K562 (cell line): Measurements from ENCODE around the gene LDB2. TPM values are rescaled to one million over a fixed set of nuclear protein-coding genes. Genes with fewer than 3 reads are reported as not detected.

Source experiments
- ATAC-seq: fragments of 200-7000 bp; cut with Tn5 transposase; 3 replicates; pipeline ENCODE4 v1.9.1; 2020; ENCODE audit warnings: moderate library complexity
- BruUV-seq: library from RNA; stranded (reverse); fragments of 400-500 nt; replicated peaks from 2 replicates; lab custom pipeline; 2021; lab: Mats Ljungman, UMichigan
- CTCF ChIA-PET: fragments of 300-600 bp; formaldehyde crosslinking; extraction: SDS; loops from one replicate; lab custom pipeline; 2021; ENCODE audit warnings: low intra/inter-chr PET ratio; lab: Yijun Ruan, JAX
- POLR2A ChIA-PET: fragments of 300-600, 350-650 bp; sonication (Branson Sonifier 250); formaldehyde crosslinking; extraction: SDS; loops from one replicate; lab custom pipeline; 2021; ENCODE audit warnings: antibody characterized with exemption, inconsistent platforms; lab: Yijun Ruan, JAX
- DNase-seq, 4 experiments: peaks; one replicate each; pipeline versions ENCODE4 v3.0.0 to v3.0.0-alpha.2; 2011 to 2018; ENCODE audit warnings: low spot score in 3 of 4, mixed read lengths in 3 of 4; ENCODE audit errors: extremely low read depth in 1 of 4
- FAIRE-seq: peaks from 2 replicates; lab custom pipeline; 2011; peaks lifted over from hg19 to GRCh38; lab: Jason Lieb, UNC
- H2AFZ ChIP-seq: 2 replicates; pipeline ENCODE4 v1.6.0; 2011; ENCODE audit warnings: low read depth, low read length, control low read depth, inconsistent platforms
- H3K27ac ChIP-seq: fragments of 200-600 bp; 3 replicates; pipeline ENCODE4 v1.8.0; 2011; ENCODE audit warnings: low read depth, mild to moderate bottlenecking, control low read depth, inconsistent platforms, low read length, moderate library complexity, mixed read lengths; ENCODE audit errors: extremely low read depth
- H3K27me3 ChIP-seq, 2 experiments: fragments of 300-600 bp in 1 of 2; 2 replicates in 1 of 2; 3 replicates in 1 of 2; pipeline versions ENCODE4 v1.6.0 to v1.8.0; 2011; ENCODE audit warnings: inconsistent platforms in 2 of 2, low read length in 2 of 2, mild to moderate bottlenecking in 1 of 2, mixed read lengths in 1 of 2, moderate library complexity in 1 of 2; ENCODE audit not compliant: control insufficient read depth in 2 of 2, insufficient read depth in 2 of 2
- H3K36me3 ChIP-seq: fragments of 300-600 bp; 3 replicates; pipeline ENCODE4 v1.8.0; 2011; ENCODE audit warnings: mild to moderate bottlenecking, low read length, inconsistent platforms; ENCODE audit not compliant: control insufficient read depth, insufficient read depth
- H3K4me1 ChIP-seq, 2 experiments: fragments of 200-600 bp in 1 of 2; replicated peaks in 1 of 2; 2 replicates in 1 of 2; 3 replicates in 1 of 2; pipeline versions ENCODE4 v1.5.1 to v1.8.0; 2011; ENCODE audit warnings: inconsistent platforms in 2 of 2, low read length in 2 of 2, mild to moderate bottlenecking in 1 of 2, mixed read lengths in 1 of 2, moderate library complexity in 1 of 2; ENCODE audit not compliant: control insufficient read depth in 2 of 2, insufficient read depth in 2 of 2
- H3K4me2 ChIP-seq: 2 replicates; pipeline ENCODE4 v1.6.1; 2011; ENCODE audit warnings: low read length, control low read depth, inconsistent platforms, mixed read lengths; ENCODE audit not compliant: insufficient read depth
- H3K4me3 ChIP-seq: fragments of 200-600 bp; sonication (generic), shearing (Covaris generic); 2 replicates; pipeline ENCODE4 v1.5.1; 2016; ENCODE audit warnings: control low read depth, inconsistent platforms
- H3K79me2 ChIP-seq: fragments of 200-600 bp; 3 replicates; pipeline ENCODE4 v1.8.0; 2011; ENCODE audit warnings: low read length, inconsistent platforms; ENCODE audit not compliant: control insufficient read depth, insufficient read depth
- H3K9ac ChIP-seq, 2 experiments: 2 replicates each; pipeline versions ENCODE4 v1.6.0 to v1.6.1; 2011; ENCODE audit warnings: low read depth in 2 of 2, low read length in 2 of 2, control low read depth in 1 of 2, inconsistent platforms in 1 of 2, mild to moderate bottlenecking in 1 of 2, mixed read lengths in 1 of 2; ENCODE audit not compliant: insufficient read depth in 1 of 2
- H3K9me1 ChIP-seq: one replicate; pipeline ENCODE4 v1.6.0; 2011; ENCODE audit warnings: inconsistent platforms, mild to moderate bottlenecking, low read length, moderate library complexity; ENCODE audit not compliant: control insufficient read depth, insufficient read depth
- H3K9me3 ChIP-seq: replicated peaks from 2 replicates; pipeline ENCODE4 v1.5.1; 2011; ENCODE audit warnings: low read depth, low read length, inconsistent platforms; ENCODE audit not compliant: control insufficient read depth, insufficient read depth
- H4K20me1 ChIP-seq: replicated peaks from 2 replicates; pipeline ENCODE4 v1.6.1; 2011; ENCODE audit warnings: low read length, inconsistent platforms, mixed read lengths; ENCODE audit not compliant: control insufficient read depth, insufficient read depth
- BACH1 ChIP-seq: fragments of 200-800 bp; sonication (Bioruptor generic); IDR thresholded peaks from 2 replicates; pipeline ENCODE4 v1.6.1; 2016; ENCODE audit warnings: missing genetic modification characterization, missing compliant biosample characterization
- CEBPB ChIP-seq: fragments of 450-650 bp; IDR thresholded peaks from 2 replicates; pipeline ENCODE4 v1.6.1; 2016; ENCODE audit warnings: missing genetic modification characterization, missing compliant biosample characterization
- GATAD2A ChIP-seq: fragments of 450-650 bp; IDR thresholded peaks from 2 replicates; pipeline ENCODE4 v1.6.1; 2017
- KLF6 ChIP-seq: fragments of 250-450 bp; sonication (Bioruptor Pico); IDR thresholded peaks from 2 replicates; pipeline ENCODE4 v1.4.0; 2020; ENCODE audit warnings: mild to moderate bottlenecking, moderate library complexity, borderline replicate concordance
- MED1 ChIP-seq: sonication (generic); formaldehyde crosslinking; IDR thresholded peaks from 2 replicates; pipeline ENCODE4 v1.8.1; 2023; ENCODE audit warnings: missing genetic modification reagents, borderline replicate concordance
- NBN ChIP-seq: fragments of 450-650 bp; IDR thresholded peaks from 2 replicates; pipeline ENCODE4 v1.6.1; 2016; ENCODE audit warnings: low read depth, mild to moderate bottlenecking
- NFRKB ChIP-seq: fragments of 450-650 bp; IDR thresholded peaks from 2 replicates; pipeline ENCODE4 v1.6.1; 2016; ENCODE audit warnings: low read depth
- POLR2A ChIP-seq: fragments of 450-650 bp; conservative IDR thresholded peaks from 2 replicates; pipeline ENCODE4 v1.6.1; 2016
- PTRF ChIP-seq: fragments of 450-650 bp; IDR thresholded peaks from 2 replicates; pipeline ENCODE4 v1.6.1; 2016; ENCODE audit warnings: mild to moderate bottlenecking, missing genetic modification characterization, missing compliant biosample characterization
- TEAD4 ChIP-seq, 2 experiments: sonication (generic) in 1 of 2; formaldehyde crosslinking in 1 of 2; IDR thresholded peaks; 2 replicates each; pipeline versions ENCODE4 v1.6.1 to v1.8.0; 2012 to 2022; ENCODE audit warnings: borderline replicate concordance in 1 of 2, inconsistent platforms in 1 of 2, low read length in 1 of 2, mild to moderate bottlenecking in 1 of 2, missing genetic modification reagents in 1 of 2
- TFAM ChIP-seq: fragments of 250-450 bp; sonication (Bioruptor Pico); conservative IDR thresholded peaks from 2 replicates; pipeline ENCODE4 v1.5.0; 2021; ENCODE audit warnings: mild to moderate bottlenecking, moderate library complexity
- TRIM24 ChIP-seq, 2 experiments: fragments of 450-650 bp; IDR thresholded peaks; 2 replicates each; pipeline ENCODE4 v1.6.1; 2016
- WHSC1 ChIP-seq: IDR thresholded peaks from one replicate; pipeline ENCODE4 v1.6.1; 2012; ENCODE audit warnings: low read length, control low read depth, inconsistent platforms
- ZNF146 ChIP-seq: IDR thresholded peaks from one replicate; pipeline ENCODE4 v1.6.1; 2018; ENCODE audit warnings: missing compliant biosample characterization; ENCODE audit not compliant: unreplicated experiment
- ZNF347 ChIP-seq: fragments of 450-650 bp; formaldehyde crosslinking; IDR thresholded peaks from 2 replicates; pipeline ENCODE4 v1.4.0; 2020; ENCODE audit warnings: low read depth, mild to moderate bottlenecking, moderate library complexity
- ZNF445 ChIP-seq: fragments of 250-450 bp; sonication (Bioruptor Pico); IDR thresholded peaks from 2 replicates; pipeline ENCODE4 v1.4.0; 2020; ENCODE audit warnings: low read depth, mild to moderate bottlenecking, moderate library complexity
- WGBS: fragments of 100-300 bp; shearing (Covaris generic); methylation state at CpG from one replicate; pipeline ENCODE4 v1.1.6; 2016; ENCODE audit warnings: low coverage, mixed read lengths; ENCODE audit not compliant: insufficient coverage; ENCODE audit errors: missing lambda C conversion rate; 5-methylcytosine and 5-hydroxymethylcytosine counted together
- in situ Hi-C: fragments of 300-500 bp; cut with MboI; formaldehyde crosslinking; loops from 4 replicates; pipeline ENCODE4 v1.15.0; 2018; ENCODE audit warnings: inconsistent platforms, mixed read lengths
- intact Hi-C: fragments of 100-400 bp; cut with micrococcal nuclease; formaldehyde crosslinking; loops from 2 replicates; pipeline ENCODE4 v1.14.2; 2022
- polyA plus RNA-seq, 8 experiments: library from polyadenylated mRNA; depleted of rRNA in 4 of 8; stranded (reverse) in 5 of 8; unstranded in 3 of 8; fragments of >200 nt; fragmentation: Nextera tagmentation in 2 of 8; fragmentation: Illumina TruSeq in 1 of 8; extraction: Ambion mirVana in 2 of 8; extraction: Trizol in 1 of 8; gene quantifications; 2 replicates each; pipeline versions ENCODE4 v1.2.1 to v1.2.3, GENCODE V29; 2011 to 2014; ENCODE audit warnings: inconsistent platforms in 1 of 8, missing spikeins in 1 of 8
- total RNA-seq, 7 experiments: library from RNA; depleted of rRNA in 6 of 7; stranded (reverse); fragments of >200 nt in 6 of 7; fragmentation: Illumina TruSeq in 2 of 7; extraction: Trizol in 2 of 7; gene quantifications; 2 replicates each; pipeline versions ENCODE4 v1.2.1 to v1.2.3, GENCODE V29; 2011 to 2021; ENCODE audit warnings: low replicate concordance in 1 of 7
- TF ChIP-seq, protein P1 (sequence below): sonication (generic); formaldehyde crosslinking; IDR thresholded peaks from 2 replicates; pipeline ENCODE4 v1.8.1; 2023; ENCODE audit warnings: mild to moderate bottlenecking, missing genetic modification reagents

LDB2 gene
- total and polyA plus RNA-seq, 9 of the 15 experiments (the other 6 are each of a cell fraction or from before 2014, with no cell fraction given), result 0.10 to 0.20 TPM; not detected in 7

DNA sequence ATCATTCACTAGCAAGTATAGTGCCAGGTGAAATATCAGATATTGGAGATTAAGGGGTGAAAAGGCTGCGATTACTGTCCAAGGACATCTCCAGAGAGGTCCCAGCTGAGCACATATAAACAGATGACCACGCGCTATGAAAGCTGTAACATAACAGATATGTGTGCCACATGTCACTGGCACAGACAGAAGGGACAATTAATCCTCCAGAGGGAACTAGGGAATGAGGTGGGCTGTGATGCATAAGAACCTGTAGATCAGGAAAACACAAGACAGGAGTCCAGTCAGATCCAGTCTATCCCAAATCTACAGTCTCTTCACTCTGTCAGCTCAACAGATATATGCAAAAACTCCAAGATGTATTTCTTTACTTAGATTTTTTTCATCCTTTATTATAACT is 157.2 kb downstream of the LDB2 start:
- Histone ChIP-seq H3K27me3 (no peaks in the 10 kb centered on the region), H4K20me1 (no peaks in the 10 kb centered on the region), H3K9me3 (no peaks in the 10 kb centered on the region), H3K4me1 (no peaks in the 10 kb centered on the region), H2AFZ (no peak overlapping the region), H3K9me1 (no peaks in the 10 kb centered on the region), H3K79me2 (no peaks in the 10 kb centered on the region), H3K4me3 (no peak overlapping the region), H3K36me3 (no peaks in the 10 kb centered on the region), H3K9ac (no peak overlapping the region), H3K4me2 (no peak overlapping the region)
- CTCF ChIA-PET, result no interaction called here
- BruUV-seq, result no TSS peak
- in situ Hi-C loops, result no loop called here
- FAIRE-seq (no peak), DNase-seq (no peak), ATAC-seq (no peak)
- WGBS, result 17% methylated on average over 3 of the region's 3 CpGs
- POLR2A ChIA-PET, result no interaction called here
- intact Hi-C loops, result no loop called here
- no peak for TF ChIP-seq PTRF (tag)
- no peak for TF ChIP-seq TFAM
- no peak for TF ChIP-seq MED1 (CRISPR knock-in tag)
- no peak for TF ChIP-seq CEBPB (tag)
- TF ChIP-seq TRIM24 (IDR thresholded peaks at IDR 0.05), result no peak
- no peak for TF ChIP-seq NFRKB
- TF ChIP-seq KLF6 (CRISPR knock-in tag), result no peak
- TF ChIP-seq ZNF347 (CRISPR knock-in tag), result no peak
- no peak for TF ChIP-seq GATAD2A
- TF ChIP-seq, protein P1, sequence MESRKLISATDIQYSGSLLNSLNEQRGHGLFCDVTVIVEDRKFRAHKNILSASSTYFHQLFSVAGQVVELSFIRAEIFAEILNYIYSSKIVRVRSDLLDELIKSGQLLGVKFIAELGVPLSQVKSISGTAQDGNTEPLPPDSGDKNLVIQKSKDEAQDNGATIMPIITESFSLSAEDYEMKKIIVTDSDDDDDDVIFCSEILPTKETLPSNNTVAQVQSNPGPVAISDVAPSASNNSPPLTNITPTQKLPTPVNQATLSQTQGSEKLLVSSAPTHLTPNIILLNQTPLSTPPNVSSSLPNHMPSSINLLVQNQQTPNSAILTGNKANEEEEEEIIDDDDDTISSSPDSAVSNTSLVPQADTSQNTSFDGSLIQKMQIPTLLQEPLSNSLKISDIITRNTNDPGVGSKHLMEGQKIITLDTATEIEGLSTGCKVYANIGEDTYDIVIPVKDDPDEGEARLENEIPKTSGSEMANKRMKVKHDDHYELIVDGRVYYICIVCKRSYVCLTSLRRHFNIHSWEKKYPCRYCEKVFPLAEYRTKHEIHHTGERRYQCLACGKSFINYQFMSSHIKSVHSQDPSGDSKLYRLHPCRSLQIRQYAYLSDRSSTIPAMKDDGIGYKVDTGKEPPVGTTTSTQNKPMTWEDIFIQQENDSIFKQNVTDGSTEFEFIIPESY (CRISPR knock-in tag), result no peak
- no peak for TF ChIP-seq POLR2A
- no peak for TF ChIP-seq WHSC1
- no peak for TF ChIP-seq ZNF445
- TF ChIP-seq TEAD4 (IDR thresholded peaks at IDR 0.05; ENCODE audit: low read length), result no peak
- no peak for TF ChIP-seq TEAD4 (CRISPR knock-in tag; IDR thresholded peaks at IDR 0.05; ENCODE audit: borderline replicate concordance)
- TF ChIP-seq NBN, result no peak
- TF ChIP-seq ZNF146 (CRISPR knock-in tag), result no peak
- no peak for TF ChIP-seq BACH1 (tag)
- TF ChIP-seq, all 486 proteins: peak for 0
- no peak overlapping the region for H3K27ac ChIP-seq
